ENCODE data around the gene PCYOX1L. TPM values are rescaled to one million over a fixed set of nuclear protein-coding genes. Genes with fewer than 3 reads are reported as not detected.

PCYOX1L gene
- total RNA-seq, 1 donor from 2014 or later = 6.6 TPM

GRCh38 chr5:149345147-149345891 is 12.5 kb upstream of the PCYOX1L start, which contains the start of gene GRPEL2:
GRPEL2 (plus strand) TSS chr5:149345499; CDS start chr5:149345540, 41 bp downstream.
- H3K36me3 ChIP-seq = peaks cover 31% of the 10 kb centered on the region
- peaks cover 16% of the 10 kb centered on the region for H3K4me1 ChIP-seq
- H3K27ac ChIP-seq = peak within 1 kb of the TSS; percentile 80
- intact Hi-C loops (cut with DNase I) = no loop called here
- peak; percentile 99 for ATAC-seq
- peak; percentile 97 for DNase-seq
- TF ChIP-seq CTCF (IDR thresholded peaks at IDR 0.05) = no peak
- H3K9me3 ChIP-seq = no peaks in the 10 kb centered on the region
- peak within 1 kb of the TSS; percentile 88 for H3K4me3 ChIP-seq
- H3K27me3 ChIP-seq = no peaks in the 10 kb centered on the region

GRCh38 chr5:149345892-149346222 is 12.0 kb upstream of the PCYOX1L start:
- Histone ChIP-seq H3K27me3 (no peaks in the 10 kb centered on the region), H3K9me3 (no peaks in the 10 kb centered on the region), H3K27ac (peak overlapping the region; percentile 80), H3K36me3 (peaks cover 36% of the 10 kb centered on the region), H3K4me1 (peaks cover 16% of the 10 kb centered on the region), H3K4me3 (peak overlapping the region; percentile 88)
- TF ChIP-seq CTCF (IDR thresholded peaks at IDR 0.05) = no peak
- no peak for DNase-seq
- ATAC-seq = peak; percentile 3
- intact Hi-C loops (cut with DNase I) = no loop called here

- Histone ChIP-seq H3K4me1 (peaks cover 16% of the 10 kb centered on the region), H3K4me3 (no peak overlapping the region), H3K27me3 (no peaks in the 10 kb centered on the region), H3K36me3 (peaks cover 63% of the 10 kb centered on the region), H3K27ac (peak overlapping the region; percentile 26), H3K9me3 (no peaks in the 10 kb centered on the region)
- intact Hi-C loops (cut with DNase I) = no loop called here
- no peak for ATAC-seq
- TF ChIP-seq CTCF (IDR thresholded peaks at IDR 0.05) = no peak
- DNase-seq = no peak
Measured at GRCh38 chr5:149348518-149348917, 9.3 kb upstream of the PCYOX1L start.

GRCh38 chr5:149349382-149349781 is 8.5 kb upstream of the PCYOX1L start:
- Histone ChIP-seq H3K9me3 (no peaks in the 10 kb centered on the region), H3K27ac (no peak overlapping the region), H3K36me3 (peaks cover 71% of the 10 kb centered on the region), H3K4me1 (peaks cover 12% of the 10 kb centered on the region), H3K4me3 (no peak overlapping the region), H3K27me3 (no peaks in the 10 kb centered on the region)
- ATAC-seq = no peak
- DNase-seq = no peak
- intact Hi-C loops (cut with DNase I) = no loop called here
- TF ChIP-seq CTCF (IDR thresholded peaks at IDR 0.05) = no peak

- H3K4me1 ChIP-seq = peaks cover 6% of the 10 kb centered on the region
- ATAC-seq (no peak), DNase-seq (no peak)
- H3K27me3 ChIP-seq = no peaks in the 10 kb centered on the region
- peaks cover 83% of the 10 kb centered on the region for H3K36me3 ChIP-seq
- no peaks in the 10 kb centered on the region for H3K9me3 ChIP-seq
- intact Hi-C loops (cut with DNase I) = no loop called here
- H3K4me3 ChIP-seq = no peak overlapping the region
- no peak overlapping the region for H3K27ac ChIP-seq
- TF ChIP-seq CTCF (IDR thresholded peaks at IDR 0.05) = no peak
Measured at GRCh38 chr5:149352169-149352568, 5.7 kb upstream of the PCYOX1L start.

Data from upper lobe of right lung (tissue), 1 donor.